A549 (cell line): Measurements from ENCODE around the gene SYNC.

Experiments used
- CEBPB ChIP-seq, 2 experiments: fragments of >200 bp in 1 of 2; sonication (Bioruptor Twin) in 1 of 2; formaldehyde crosslinking in 1 of 2; IDR thresholded peaks; 2 replicates each; pipeline ENCODE4 v1.6.1; 2012 to 2016
- CTCF ChIP-seq: fragments of >200 bp; sonication (Bioruptor Twin); formaldehyde crosslinking; IDR thresholded peaks from 3 replicates; pipeline ENCODE4 v1.5.1; 2016
- EP300 ChIP-seq, 2 experiments: fragments of >200 bp; sonication (Bioruptor Twin); formaldehyde crosslinking; IDR thresholded peaks; 2 replicates in 1 of 2; 3 replicates in 1 of 2; pipeline ENCODE4 v1.6.1; 2016 to 2017
- ESRRA ChIP-seq: fragments of 150-350 bp; IDR thresholded peaks from 2 replicates; pipeline ENCODE4 v1.6.1; 2014; ENCODE audit warnings: mild to moderate bottlenecking, low read length, borderline replicate concordance
- JUNB ChIP-seq: fragments of >200 bp; sonication (Bioruptor Twin); formaldehyde crosslinking; IDR thresholded peaks from 2 replicates; pipeline ENCODE4 v1.6.1; 2016
- RAD21 ChIP-seq, 2 experiments: fragments of >200 bp in 1 of 2; sonication (Bioruptor Twin) in 1 of 2; formaldehyde crosslinking in 1 of 2; IDR thresholded peaks in 1 of 2; conservative IDR thresholded peaks in 1 of 2; 2 replicates in 1 of 2; 3 replicates in 1 of 2; pipeline ENCODE4 v1.6.1; 2012 to 2018; ENCODE audit warnings: inconsistent platforms in 1 of 2

- no peak for TF ChIP-seq EP300 (IDR thresholded peaks at IDR 0.05)
- TF ChIP-seq ESRRA = no peak
- no peak for TF ChIP-seq CTCF
- TF ChIP-seq JUNB = no peak
- no peak for TF ChIP-seq CEBPB (IDR thresholded peaks at IDR 0.05)
- no peak for TF ChIP-seq RAD21 (conservative IDR thresholded peaks at IDR 0.05 in 1 of 2, IDR thresholded peaks at IDR 0.05 in 1 of 2)
These were observed 40.4 kb upstream of the SYNC start for GRCh38 chr1:32742956-32743355.
